ENCODE measurements around the gene LGALS9C. TPM values are rescaled to one million over a fixed set of nuclear protein-coding genes. Genes with fewer than 3 reads are reported as not detected.
"Not testable (repeated sequence)": the region's sequence is repeated elsewhere in the genome, so short reads cannot be mapped to it uniquely, and the experiment has no call there.

LGALS9C gene
- total RNA-seq (2014; rRNA removed; shearing (Covaris generic)), result 0.07 TPM in 1 of 2 replicates, not detected in the other

DNA sequence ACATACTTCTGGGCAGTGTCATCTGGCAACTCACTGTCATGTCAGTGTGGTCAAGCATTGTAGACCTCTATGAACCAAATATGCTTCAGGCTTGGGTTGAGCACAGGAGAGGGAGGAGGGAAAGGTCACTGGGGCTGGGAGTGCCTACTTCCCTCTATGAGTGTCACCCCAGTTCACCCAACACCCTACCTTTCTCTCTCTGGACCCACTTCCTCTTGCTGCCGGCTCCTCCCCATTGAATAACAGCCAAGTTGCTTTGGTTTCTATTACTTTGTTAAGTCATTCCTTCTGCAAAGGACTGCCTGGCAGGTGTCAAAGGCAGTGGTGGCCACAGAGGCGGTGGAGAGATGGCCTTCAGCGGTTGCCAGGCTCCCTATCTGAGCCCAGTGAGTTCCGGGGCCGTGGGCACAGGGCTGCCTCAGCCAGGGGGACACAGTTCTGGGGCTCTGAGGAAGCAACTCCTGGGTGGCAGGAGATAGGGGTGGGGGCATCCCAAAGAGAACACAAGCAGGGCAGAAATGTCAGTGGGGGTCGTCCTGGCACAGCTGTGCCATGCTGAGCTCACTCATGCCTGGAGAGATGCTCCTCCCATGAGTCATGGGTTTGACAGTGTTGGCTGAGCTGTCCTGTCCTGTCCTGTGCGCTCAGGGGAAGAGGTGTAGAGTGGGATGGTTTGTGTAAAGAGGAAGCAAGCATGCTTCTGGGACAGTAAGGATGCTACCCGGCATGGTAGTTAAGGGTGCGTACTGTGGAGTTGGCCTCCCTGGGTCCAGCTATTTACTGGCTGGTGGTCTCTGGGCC lies at the start of gene LGALS9C:
LGALS9C (plus strand) TSS at position 282 of the 801 bp plus-strand sequence; CDS start at position 348, 66 bp downstream.
- peak; percentile 55 for DNase-seq (ENCODE audit: low read depth)

GRCh38 chr17:18432206-18432605 lies 44.4 kb upstream of the LGALS9C start:
- DNase-seq (ENCODE audit: low read depth), result not testable (repeated sequence)

GRCh38 chr17:18439465-18439870 lies 37.1 kb upstream of the LGALS9C start:
- not testable (repeated sequence) for DNase-seq (ENCODE audit: low read depth)

- not testable (repeated sequence) for DNase-seq (ENCODE audit: low read depth)
These were observed 34.5 kb upstream of the LGALS9C start for GRCh38 chr17:18442093-18442492.

- not testable (repeated sequence) for DNase-seq (ENCODE audit: low read depth)
These were observed 34.1 kb upstream of the LGALS9C start for GRCh38 chr17:18442532-18442931.

GRCh38 chr17:18447476-18448205 lies 28.9 kb upstream of the LGALS9C start:
- DNase-seq (ENCODE audit: low read depth), result not testable (repeated sequence)

DNA sequence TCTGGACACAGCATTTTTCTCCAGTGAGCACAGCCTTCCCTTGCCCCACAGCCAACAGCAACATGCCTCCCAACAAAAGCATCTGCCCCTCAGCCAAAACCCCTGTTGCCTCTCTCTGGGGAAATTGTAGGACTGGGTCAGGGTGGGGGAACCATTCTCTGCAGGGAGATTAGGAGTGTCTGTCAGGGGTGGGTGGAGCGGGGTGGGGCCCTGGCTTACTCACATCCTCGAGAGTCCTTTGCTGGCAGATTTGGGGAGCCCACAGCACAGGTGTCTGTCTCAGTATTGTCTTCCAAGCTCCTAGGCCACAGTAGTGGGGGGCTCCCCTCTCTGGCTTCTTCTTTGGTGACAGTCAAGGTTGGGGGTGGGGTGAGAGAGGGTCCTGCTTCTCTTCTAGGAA lies 28.3 kb upstream of the LGALS9C start:
- not testable (repeated sequence) for DNase-seq (ENCODE audit: low read depth)

- peak; percentile 26 for DNase-seq (ENCODE audit: low read depth)
These were observed 26.8 kb upstream of the LGALS9C start for GRCh38 chr17:18449833-18450232.

- not testable (repeated sequence) for DNase-seq (ENCODE audit: low read depth)
These were observed 25.6 kb upstream of the LGALS9C start for GRCh38 chr17:18450998-18451397.

DNA sequence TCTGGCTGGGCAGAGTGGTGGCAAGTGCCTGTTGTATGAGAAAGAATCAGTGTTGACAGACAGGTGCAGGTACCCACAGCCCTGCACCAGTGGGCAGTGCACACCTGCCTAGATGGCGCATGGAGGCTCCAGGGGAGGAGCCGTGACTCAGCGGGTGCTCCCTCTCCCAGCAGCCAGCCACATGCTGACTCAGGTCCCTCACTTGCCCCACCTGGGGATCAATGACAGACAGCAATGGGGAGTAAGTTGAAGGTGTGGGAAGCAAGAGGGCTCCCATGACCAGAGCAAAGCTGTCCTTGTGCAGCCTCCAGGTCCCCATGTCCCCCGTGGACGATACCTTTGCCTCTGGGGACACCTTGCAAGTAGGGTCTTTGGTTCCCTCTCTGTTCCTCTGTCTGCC lies 24.6 kb upstream of the LGALS9C start:
- DNase-seq (ENCODE audit: low read depth), result not testable (repeated sequence)

GRCh38 chr17:18459035-18459434 lies 17.6 kb upstream of the LGALS9C start:
- DNase-seq (ENCODE audit: low read depth), result peak; percentile 71

DNA sequence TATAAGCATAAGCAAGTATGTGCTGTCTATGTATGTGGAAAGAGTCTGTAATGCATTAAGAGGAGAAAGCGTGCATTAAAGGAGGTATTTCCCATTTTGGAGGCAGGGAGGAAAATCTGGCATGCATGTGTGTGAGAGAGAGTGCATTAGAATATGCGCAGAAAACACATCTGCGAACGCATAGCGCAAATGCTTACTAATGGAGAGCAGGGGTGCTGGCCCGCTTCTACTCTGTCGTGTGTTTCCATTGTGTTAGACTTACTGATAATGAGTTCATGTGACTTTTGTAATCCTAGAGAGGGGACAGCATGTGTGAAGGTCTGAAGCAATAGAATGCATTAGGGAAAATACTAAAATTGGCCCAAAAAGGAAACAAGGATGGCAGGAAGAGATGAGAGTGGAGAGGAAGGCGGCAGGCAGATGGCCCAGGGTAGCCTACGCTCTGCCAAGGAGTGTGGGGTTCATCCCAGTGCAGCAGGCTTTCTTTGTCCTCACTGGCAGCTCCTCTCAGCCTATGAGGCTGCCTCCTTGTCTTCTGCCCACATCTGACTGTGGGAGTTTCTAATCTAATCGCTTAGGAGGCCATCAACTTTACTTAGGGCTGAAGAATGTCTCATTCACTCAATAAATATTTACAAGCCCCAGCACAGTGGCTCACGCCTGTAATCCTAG lies 12.6 kb upstream of the LGALS9C start:
- DNase-seq (ENCODE audit: low read depth), result not testable (repeated sequence)

- DNase-seq (ENCODE audit: low read depth), result not testable (repeated sequence)
These were observed 10.2 kb upstream of the LGALS9C start for GRCh38 chr17:18466250-18466983.

DNA sequence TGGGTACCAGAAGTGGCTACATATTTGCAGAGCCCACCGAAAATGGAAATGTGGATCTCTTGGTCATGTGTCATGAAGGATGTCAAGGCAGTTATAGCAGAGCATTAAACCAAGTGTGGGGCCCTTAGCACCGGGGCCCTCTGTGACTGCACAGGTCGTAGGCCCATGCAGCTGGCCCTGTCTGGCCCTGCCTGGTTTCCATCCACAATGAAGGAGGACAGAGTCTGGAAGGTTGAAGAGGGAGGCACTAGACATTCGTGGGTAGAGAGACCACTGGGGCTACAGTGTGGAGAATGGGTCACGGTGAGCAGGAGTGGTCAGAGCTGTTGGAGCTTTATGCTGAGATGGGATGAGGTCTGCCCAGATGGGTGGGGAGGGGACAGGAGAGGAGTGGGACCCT lies 9.6 kb upstream of the LGALS9C start:
- not testable (repeated sequence) for DNase-seq (ENCODE audit: low read depth)

- DNase-seq (ENCODE audit: low read depth), result not testable (repeated sequence)
These were observed 8.0 kb upstream of the LGALS9C start for GRCh38 chr17:18468472-18469171.

DNA sequence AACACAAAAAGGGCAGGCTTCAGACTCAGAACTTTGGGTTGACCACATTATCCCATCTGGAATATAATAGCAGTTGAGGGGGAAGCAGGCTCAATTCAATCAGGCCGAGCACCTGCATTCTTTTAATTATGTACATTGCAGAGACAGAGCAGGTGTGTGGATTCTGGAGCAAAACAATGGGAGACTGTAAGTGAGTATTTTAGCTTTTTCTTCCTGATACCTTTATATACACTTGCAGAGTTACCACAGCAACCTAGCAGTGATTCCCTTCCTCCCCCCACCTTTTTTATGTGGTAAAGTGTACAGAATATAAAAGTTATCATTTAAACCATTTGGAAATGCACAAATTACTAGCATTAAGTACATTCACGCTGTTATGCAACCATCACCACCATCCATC lies 6.8 kb upstream of the LGALS9C start:
- DNase-seq (ENCODE audit: low read depth), result not testable (repeated sequence)

DNA sequence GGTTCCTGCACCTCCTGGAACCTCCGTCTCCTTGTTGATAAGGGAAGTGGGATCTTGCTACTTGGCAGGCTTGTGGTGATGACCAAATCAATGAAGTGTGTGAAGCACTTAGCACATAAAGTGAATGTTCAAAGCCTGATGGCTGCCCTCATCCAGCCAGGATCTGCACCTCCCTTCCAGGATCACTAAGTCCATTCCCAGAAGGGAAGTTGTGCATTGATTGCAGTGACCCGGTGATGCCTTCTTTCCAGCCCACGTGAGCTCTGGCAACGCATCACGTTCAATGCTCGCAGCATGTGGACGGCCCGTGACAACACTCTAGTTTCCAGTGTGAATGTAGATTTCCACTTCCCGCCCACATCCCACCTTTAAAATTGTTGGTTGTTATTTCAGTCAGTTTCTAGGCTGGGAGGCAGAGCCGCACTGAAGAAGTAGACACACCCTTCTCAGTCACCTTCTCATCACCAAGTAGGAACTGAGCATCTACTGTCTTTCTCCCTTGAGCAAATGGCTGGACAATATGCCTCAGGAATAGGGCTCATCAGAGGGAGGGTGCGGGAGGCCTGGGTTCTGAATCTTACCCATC lies 6.2 kb upstream of the LGALS9C start:
- not testable (repeated sequence) for DNase-seq (ENCODE audit: low read depth)

- DNase-seq (ENCODE audit: low read depth), result not testable (repeated sequence)
These were observed 2.6 kb upstream of the LGALS9C start for GRCh38 chr17:18473967-18474366.

DNA sequence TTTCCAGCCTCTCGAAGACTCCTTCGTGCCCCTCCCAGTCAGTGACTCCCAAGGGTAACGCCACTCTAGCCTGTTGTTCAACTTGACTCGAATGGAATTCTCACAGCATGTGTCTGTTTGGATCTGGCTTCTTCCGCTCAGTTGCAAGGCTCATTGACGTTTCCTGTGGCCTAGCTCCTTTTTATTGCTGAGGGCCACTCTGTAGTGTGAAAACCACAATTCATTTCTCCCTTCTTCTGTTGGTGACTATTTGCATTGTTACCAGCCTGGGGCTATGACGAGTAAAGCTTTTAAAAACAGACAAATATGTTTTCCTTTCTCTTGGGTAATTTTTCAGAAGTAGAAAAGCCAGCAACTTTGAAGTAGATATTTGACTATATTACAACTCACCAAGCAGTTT lies 1.8 kb upstream of the LGALS9C start:
- DNase-seq (ENCODE audit: low read depth), result peak; percentile 84

GRCh38 chr17:18477367-18477766 lies 778 bp downstream of the LGALS9C start:
- DNase-seq (ENCODE audit: low read depth), result not testable (repeated sequence)
